SK-N-SH treated with all-trans-retinoic acid at 6 μM for 48 hours (cell line): Measurements from ENCODE around the gene C8A.

Experiments used
- ATAC-seq: fragments of 200-7000 bp; cut with Tn5 transposase; 3 replicates; pipeline ENCODE4 v1.9.1; 2020; ENCODE audit warnings: mild to moderate bottlenecking, moderate library complexity
- BACH2 ChIP-seq: fragments of 250-450 bp; sonication (Bioruptor Pico); IDR thresholded peaks from 2 replicates; pipeline ENCODE4 v1.9.0; 2021; ENCODE audit warnings: mild to moderate bottlenecking, borderline replicate concordance
- CREB5 ChIP-seq: fragments of 250-450 bp; sonication (Bioruptor Pico); IDR thresholded peaks from 2 replicates; pipeline ENCODE4 v1.5.1; 2020; ENCODE audit warnings: low read depth, mild to moderate bottlenecking, moderate library complexity
- CSDC2 ChIP-seq: fragments of 250-450 bp; sonication (Bioruptor Pico); IDR thresholded peaks from 2 replicates; pipeline ENCODE4 v1.5.0; 2020; ENCODE audit warnings: mild to moderate bottlenecking, moderate library complexity
- CSRNP3 ChIP-seq: fragments of 250-450 bp; sonication (Bioruptor Pico); IDR thresholded peaks from 2 replicates; pipeline ENCODE4 v1.5.1; 2021; ENCODE audit warnings: mild to moderate bottlenecking, moderate library complexity
- GLIS3 ChIP-seq: fragments of 250-450 bp; sonication (Bioruptor Pico); IDR thresholded peaks from 2 replicates; pipeline ENCODE4 v1.5.0; 2020; ENCODE audit warnings: mild to moderate bottlenecking, moderate library complexity
- OSR1 ChIP-seq: fragments of 250-450 bp; sonication (Bioruptor Pico); IDR thresholded peaks from 2 replicates; pipeline ENCODE4 v1.8.0; 2022; ENCODE audit warnings: moderate library complexity, mild to moderate bottlenecking, inconsistent platforms
- PATZ1 ChIP-seq: fragments of 250-450 bp; sonication (Bioruptor Pico); IDR thresholded peaks from 2 replicates; pipeline ENCODE4 v1.8.0; 2020; ENCODE audit warnings: mild to moderate bottlenecking, moderate library complexity, borderline replicate concordance
- PPARA ChIP-seq: fragments of 250-450 bp; sonication (Bioruptor Pico); IDR thresholded peaks from 2 replicates; pipeline ENCODE4 v1.5.0; 2020; ENCODE audit warnings: mild to moderate bottlenecking, borderline replicate concordance
- TOX ChIP-seq: fragments of 250-450 bp; sonication (Bioruptor Pico); IDR thresholded peaks from 2 replicates; pipeline ENCODE4 v1.8.0; 2021; ENCODE audit warnings: mild to moderate bottlenecking, moderate library complexity, borderline replicate concordance
- TSHZ2 ChIP-seq: fragments of 250-450 bp; sonication (Bioruptor Pico); IDR thresholded peaks from 2 replicates; pipeline ENCODE4 v1.5.0; 2020; ENCODE audit warnings: mild to moderate bottlenecking, moderate library complexity
- ZFP3 ChIP-seq: fragments of 250-450 bp; sonication (Bioruptor Pico); IDR thresholded peaks from 2 replicates; pipeline ENCODE4 v1.5.0; 2020; ENCODE audit warnings: mild to moderate bottlenecking, moderate library complexity
- ZFP30 ChIP-seq: fragments of 450-650 bp; formaldehyde crosslinking; IDR thresholded peaks from 2 replicates; pipeline ENCODE4 v1.5.0; 2022; ENCODE audit warnings: mild to moderate bottlenecking, moderate library complexity
- ZNF565 ChIP-seq: fragments of 450-650 bp; formaldehyde crosslinking; conservative IDR thresholded peaks from 2 replicates; pipeline ENCODE4 v1.5.0; 2020; ENCODE audit warnings: low read depth, mild to moderate bottlenecking, moderate library complexity
- ZNF70 ChIP-seq: fragments of 450-650 bp; formaldehyde crosslinking; IDR thresholded peaks from 2 replicates; pipeline ENCODE4 v1.5.0; 2020; ENCODE audit warnings: mild to moderate bottlenecking, moderate library complexity
- ZNF8 ChIP-seq: fragments of 450-650 bp; formaldehyde crosslinking; IDR thresholded peaks from 2 replicates; pipeline ENCODE4 v1.5.0; 2020; ENCODE audit warnings: mild to moderate bottlenecking, moderate library complexity

The C8A gene

GRCh38 chr1:56808410-56808809 is 46.2 kb upstream of the C8A start:
- TF ChIP-seq PPARA (CRISPR knock-in tag) (no peak), ZFP30 (CRISPR knock-in tag) (no peak), ZNF565 (CRISPR knock-in tag) (no peak), ZNF70 (CRISPR knock-in tag) (no peak), TSHZ2 (no peak), CSDC2 (no peak), TOX (CRISPR knock-in tag) (no peak), ZNF8 (CRISPR knock-in tag) (no peak), PATZ1 (CRISPR knock-in tag) (no peak), CREB5 (no peak)
- no peak for ATAC-seq

- ATAC-seq = no peak
- TF ChIP-seq ZNF70 (CRISPR knock-in tag) = no peak
- TF ChIP-seq PPARA (CRISPR knock-in tag) = no peak
Measured at GRCh38 chr1:56811331-56811730, 43.3 kb upstream of the C8A start.

GRCh38 chr1:56814205-56814604 is 40.4 kb upstream of the C8A start:
- ATAC-seq = no peak
- TF ChIP-seq GLIS3 (CRISPR knock-in tag) = no peak
- TF ChIP-seq ZFP3 (CRISPR knock-in tag) = no peak
- no peak for TF ChIP-seq TSHZ2
- TF ChIP-seq BACH2 (CRISPR knock-in tag) = no peak
- no peak for TF ChIP-seq CREB5
- no peak for TF ChIP-seq CSRNP3 (CRISPR knock-in tag)
- no peak for TF ChIP-seq PATZ1 (CRISPR knock-in tag)
- no peak for TF ChIP-seq ZNF8 (CRISPR knock-in tag)
- no peak for TF ChIP-seq OSR1 (CRISPR knock-in tag)
- no peak for TF ChIP-seq CSDC2
